ENCODE data around the gene ZNF552.
"Not testable (repeated sequence)": the region's sequence is repeated elsewhere in the genome, so short reads cannot be mapped to it uniquely, and the experiment has no call there.

The ZNF552 gene

GRCh38 chr19:57800696-57801095, 14.0 kb downstream of the ZNF552 start:
- H3K27me3 ChIP-seq (ENCODE audit: control insufficient read depth, insufficient read depth, low read length): no peaks in the 10 kb centered on the region
- H3K36me3 ChIP-seq (ENCODE audit: insufficient read depth, low read length): peaks cover 9% of the 10 kb centered on the region
- no peak overlapping the region for H3K4me2 ChIP-seq (ENCODE audit: low read length)
- H3K9ac ChIP-seq (ENCODE audit: low read depth, low read length): no peak overlapping the region
- H3K4me1 ChIP-seq (ENCODE audit: control insufficient read depth, insufficient read depth, low read length): peaks cover 16% of the 10 kb centered on the region
- no peaks in the 10 kb centered on the region for H3K9me3 ChIP-seq (replicated peaks; ENCODE audit: low read length)
- H3K4me3 ChIP-seq (ENCODE audit: low read length): no peak overlapping the region

- H3K9ac ChIP-seq (ENCODE audit: low read depth, low read length); H3K27me3 ChIP-seq (ENCODE audit: control insufficient read depth, insufficient read depth, low read length); H3K9me3 ChIP-seq (replicated peaks; ENCODE audit: low read length); H3K4me1 ChIP-seq (ENCODE audit: control insufficient read depth, insufficient read depth, low read length); H3K4me2 ChIP-seq (ENCODE audit: low read length); H3K4me3 ChIP-seq (ENCODE audit: low read length): not testable (repeated sequence)
- peaks cover 13% of the 10 kb centered on the region for H3K36me3 ChIP-seq (ENCODE audit: insufficient read depth, low read length)
Measured at GRCh38 chr19:57796580-57796979, 18.1 kb downstream of the ZNF552 start.

GRCh38 chr19:57789288-57789687, 25.4 kb downstream of the ZNF552 start:
- no peak overlapping the region for H3K4me2 ChIP-seq (ENCODE audit: low read length)
- H3K27me3 ChIP-seq (ENCODE audit: control insufficient read depth, insufficient read depth, low read length): no peaks in the 10 kb centered on the region
- no peak overlapping the region for H3K4me3 ChIP-seq (ENCODE audit: low read length)
- peaks cover 28% of the 10 kb centered on the region for H3K36me3 ChIP-seq (ENCODE audit: insufficient read depth, low read length)
- H3K9me3 ChIP-seq (replicated peaks; ENCODE audit: low read length): no peaks in the 10 kb centered on the region
- no peak overlapping the region for H3K9ac ChIP-seq (ENCODE audit: low read depth, low read length)
- H3K4me1 ChIP-seq (ENCODE audit: control insufficient read depth, insufficient read depth, low read length): no peaks in the 10 kb centered on the region

GRCh38 chr19:57788114-57788692, 26.5 kb downstream of the ZNF552 start:
- H3K4me2 ChIP-seq (ENCODE audit: low read length): no peak overlapping the region
- no peak overlapping the region for H3K4me3 ChIP-seq (ENCODE audit: low read length)
- H3K4me1 ChIP-seq (ENCODE audit: control insufficient read depth, insufficient read depth, low read length): no peaks in the 10 kb centered on the region
- H3K27me3 ChIP-seq (ENCODE audit: control insufficient read depth, insufficient read depth, low read length): no peaks in the 10 kb centered on the region
- no peaks in the 10 kb centered on the region for H3K9me3 ChIP-seq (replicated peaks; ENCODE audit: low read length)
- H3K9ac ChIP-seq (ENCODE audit: low read depth, low read length): no peak overlapping the region
- H3K36me3 ChIP-seq (ENCODE audit: insufficient read depth, low read length): peaks cover 28% of the 10 kb centered on the region

- H3K36me3 ChIP-seq (ENCODE audit: insufficient read depth, low read length): peaks cover 27% of the 10 kb centered on the region
- H3K4me1 ChIP-seq (ENCODE audit: control insufficient read depth, insufficient read depth, low read length): no peaks in the 10 kb centered on the region
- H3K9me3 ChIP-seq (replicated peaks; ENCODE audit: low read length): no peaks in the 10 kb centered on the region
- no peak overlapping the region for H3K4me2 ChIP-seq (ENCODE audit: low read length)
- H3K4me3 ChIP-seq (ENCODE audit: low read length): no peak overlapping the region
- no peak overlapping the region for H3K9ac ChIP-seq (ENCODE audit: low read depth, low read length)
- no peaks in the 10 kb centered on the region for H3K27me3 ChIP-seq (ENCODE audit: control insufficient read depth, insufficient read depth, low read length)
Measured at GRCh38 chr19:57786906-57787305, 27.8 kb downstream of the ZNF552 start.

- Histone ChIP-seq H3K36me3 (ENCODE audit: insufficient read depth, low read length) (peaks cover 30% of the 10 kb centered on the region), H3K4me3 (ENCODE audit: low read length) (no peak overlapping the region), H3K27me3 (ENCODE audit: control insufficient read depth, insufficient read depth, low read length) (no peaks in the 10 kb centered on the region), H3K4me2 (ENCODE audit: low read length) (no peak overlapping the region), H3K4me1 (ENCODE audit: control insufficient read depth, insufficient read depth, low read length) (no peaks in the 10 kb centered on the region), H3K9ac (ENCODE audit: low read depth, low read length) (no peak overlapping the region), H3K9me3 (replicated peaks; ENCODE audit: low read length) (no peaks in the 10 kb centered on the region)
Measured at GRCh38 chr19:57786286-57786685, 28.4 kb downstream of the ZNF552 start.

GRCh38 chr19:57779220-57779845, 35.4 kb downstream of the ZNF552 start:
- peaks cover 18% of the 10 kb centered on the region for H3K9me3 ChIP-seq (replicated peaks; ENCODE audit: low read length)
- H3K9ac ChIP-seq (ENCODE audit: low read depth, low read length): no peak overlapping the region
- no peak overlapping the region for H3K4me3 ChIP-seq (ENCODE audit: low read length)
- peaks cover 58% of the 10 kb centered on the region for H3K36me3 ChIP-seq (ENCODE audit: insufficient read depth, low read length)
- H3K4me2 ChIP-seq (ENCODE audit: low read length): no peak overlapping the region
- no peaks in the 10 kb centered on the region for H3K4me1 ChIP-seq (ENCODE audit: control insufficient read depth, insufficient read depth, low read length)
- H3K27me3 ChIP-seq (ENCODE audit: control insufficient read depth, insufficient read depth, low read length): no peaks in the 10 kb centered on the region

- H3K4me1 ChIP-seq (ENCODE audit: control insufficient read depth, insufficient read depth, low read length): no peaks in the 10 kb centered on the region
- no peak overlapping the region for H3K4me3 ChIP-seq (ENCODE audit: low read length)
- no peak overlapping the region for H3K9ac ChIP-seq (ENCODE audit: low read depth, low read length)
- peaks cover 18% of the 10 kb centered on the region for H3K9me3 ChIP-seq (replicated peaks; ENCODE audit: low read length)
- no peak overlapping the region for H3K4me2 ChIP-seq (ENCODE audit: low read length)
- peaks cover 60% of the 10 kb centered on the region for H3K36me3 ChIP-seq (ENCODE audit: insufficient read depth, low read length)
- H3K27me3 ChIP-seq (ENCODE audit: control insufficient read depth, insufficient read depth, low read length): no peaks in the 10 kb centered on the region
Measured at GRCh38 chr19:57778336-57778735, 36.4 kb downstream of the ZNF552 start.

GRCh38 chr19:57776764-57777296, 37.9 kb downstream of the ZNF552 start:
- Histone ChIP-seq H3K27me3 (ENCODE audit: control insufficient read depth, insufficient read depth, low read length) (no peaks in the 10 kb centered on the region), H3K9ac (ENCODE audit: low read depth, low read length) (no peak overlapping the region), H3K36me3 (ENCODE audit: insufficient read depth, low read length) (peaks cover 72% of the 10 kb centered on the region), H3K4me1 (ENCODE audit: control insufficient read depth, insufficient read depth, low read length) (no peaks in the 10 kb centered on the region), H3K9me3 (replicated peaks; ENCODE audit: low read length) (peaks cover 18% of the 10 kb centered on the region), H3K4me2 (ENCODE audit: low read length) (no peak overlapping the region), H3K4me3 (ENCODE audit: low read length) (no peak overlapping the region)

- Histone ChIP-seq H3K27me3 (ENCODE audit: control insufficient read depth, insufficient read depth, low read length) (no peaks in the 10 kb centered on the region), H3K4me3 (ENCODE audit: low read length) (no peak overlapping the region), H3K36me3 (ENCODE audit: insufficient read depth, low read length) (peaks cover 49% of the 10 kb centered on the region), H3K9me3 (replicated peaks; ENCODE audit: low read length) (peaks cover 2% of the 10 kb centered on the region), H3K4me1 (ENCODE audit: control insufficient read depth, insufficient read depth, low read length) (peaks cover 6% of the 10 kb centered on the region), H3K9ac (ENCODE audit: low read depth, low read length) (no peak overlapping the region), H3K4me2 (ENCODE audit: low read length) (no peak overlapping the region)
Measured at GRCh38 chr19:57773488-57773887, 41.2 kb downstream of the ZNF552 start.

- Histone ChIP-seq H3K4me2 (ENCODE audit: low read length) (no peak overlapping the region), H3K27me3 (ENCODE audit: control insufficient read depth, insufficient read depth, low read length) (no peaks in the 10 kb centered on the region), H3K9ac (ENCODE audit: low read depth, low read length) (no peak overlapping the region), H3K9me3 (replicated peaks; ENCODE audit: low read length) (no peaks in the 10 kb centered on the region), H3K36me3 (ENCODE audit: insufficient read depth, low read length) (peaks cover 32% of the 10 kb centered on the region), H3K4me3 (ENCODE audit: low read length) (no peak overlapping the region), H3K4me1 (ENCODE audit: control insufficient read depth, insufficient read depth, low read length) (peaks cover 6% of the 10 kb centered on the region)
Measured at GRCh38 chr19:57771417-57771816, 43.3 kb downstream of the ZNF552 start.
